ENCODE results near the gene ZNF511. TPM values are rescaled to one million over a fixed set of nuclear protein-coding genes. Genes with fewer than 3 reads are reported as not detected.

ZNF511 gene
- polyA plus RNA-seq, 1 donor from 2014 or later: 17.6 TPM

DNA sequence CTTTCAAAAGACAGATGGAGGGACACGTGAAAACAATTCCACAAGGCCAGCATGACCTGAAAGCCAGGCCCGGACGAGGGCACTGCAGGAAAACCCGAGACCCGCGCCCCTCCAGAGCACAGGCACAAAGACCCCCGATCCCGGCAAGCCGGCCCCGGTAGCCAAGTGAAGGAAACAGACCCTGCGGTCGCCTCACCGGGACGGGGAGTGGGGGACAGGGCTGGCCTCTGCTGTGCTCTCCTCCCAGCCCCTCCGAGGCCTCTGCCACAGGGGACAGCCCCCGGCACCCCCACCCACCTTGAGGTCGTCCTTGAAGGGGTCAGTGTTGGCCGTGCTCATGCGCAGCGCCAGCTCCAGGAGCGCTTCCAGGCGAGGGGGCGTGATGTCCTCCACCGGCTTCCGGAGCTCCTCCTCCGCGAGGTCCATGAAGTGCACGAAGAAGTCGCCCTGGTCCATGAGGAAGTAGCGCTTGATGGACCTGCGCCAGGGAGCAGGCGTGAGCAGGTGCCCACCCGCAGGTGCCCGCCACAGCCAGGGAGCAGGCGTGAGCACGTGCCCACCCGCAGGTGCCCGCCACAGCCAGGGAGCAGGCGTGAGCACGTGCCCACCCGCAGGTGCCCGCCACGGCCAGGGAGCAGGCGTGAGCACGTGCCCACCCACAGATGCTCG is 20.7 kb upstream of the ZNF511 start:
- TF ChIP-seq, protein P1, sequence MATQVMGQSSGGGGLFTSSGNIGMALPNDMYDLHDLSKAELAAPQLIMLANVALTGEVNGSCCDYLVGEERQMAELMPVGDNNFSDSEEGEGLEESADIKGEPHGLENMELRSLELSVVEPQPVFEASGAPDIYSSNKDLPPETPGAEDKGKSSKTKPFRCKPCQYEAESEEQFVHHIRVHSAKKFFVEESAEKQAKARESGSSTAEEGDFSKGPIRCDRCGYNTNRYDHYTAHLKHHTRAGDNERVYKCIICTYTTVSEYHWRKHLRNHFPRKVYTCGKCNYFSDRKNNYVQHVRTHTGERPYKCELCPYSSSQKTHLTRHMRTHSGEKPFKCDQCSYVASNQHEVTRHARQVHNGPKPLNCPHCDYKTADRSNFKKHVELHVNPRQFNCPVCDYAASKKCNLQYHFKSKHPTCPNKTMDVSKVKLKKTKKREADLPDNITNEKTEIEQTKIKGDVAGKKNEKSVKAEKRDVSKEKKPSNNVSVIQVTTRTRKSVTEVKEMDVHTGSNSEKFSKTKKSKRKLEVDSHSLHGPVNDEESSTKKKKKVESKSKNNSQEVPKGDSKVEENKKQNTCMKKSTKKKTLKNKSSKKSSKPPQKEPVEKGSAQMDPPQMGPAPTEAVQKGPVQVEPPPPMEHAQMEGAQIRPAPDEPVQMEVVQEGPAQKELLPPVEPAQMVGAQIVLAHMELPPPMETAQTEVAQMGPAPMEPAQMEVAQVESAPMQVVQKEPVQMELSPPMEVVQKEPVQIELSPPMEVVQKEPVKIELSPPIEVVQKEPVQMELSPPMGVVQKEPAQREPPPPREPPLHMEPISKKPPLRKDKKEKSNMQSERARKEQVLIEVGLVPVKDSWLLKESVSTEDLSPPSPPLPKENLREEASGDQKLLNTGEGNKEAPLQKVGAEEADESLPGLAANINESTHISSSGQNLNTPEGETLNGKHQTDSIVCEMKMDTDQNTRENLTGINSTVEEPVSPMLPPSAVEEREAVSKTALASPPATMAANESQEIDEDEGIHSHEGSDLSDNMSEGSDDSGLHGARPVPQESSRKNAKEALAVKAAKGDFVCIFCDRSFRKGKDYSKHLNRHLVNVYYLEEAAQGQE (IDR thresholded peaks at IDR 0.05; ENCODE audit: borderline replicate concordance): no peak
- TF ChIP-seq MXI1 (conservative IDR thresholded peaks at IDR 0.05; ENCODE audit: poor library complexity, severe bottlenecking) (no peak), EP300 (conservative IDR thresholded peaks at IDR 0.05; ENCODE audit: poor library complexity, severe bottlenecking) (no peak), SMC3 (conservative IDR thresholded peaks at IDR 0.05; ENCODE audit: poor library complexity) (no peak), EZH2 (IDR thresholded peaks at IDR 0.05; ENCODE audit: borderline replicate concordance, insufficient read depth, low read length, poor library complexity, severe bottlenecking) (no peak)
- TF ChIP-seq, protein P2, sequence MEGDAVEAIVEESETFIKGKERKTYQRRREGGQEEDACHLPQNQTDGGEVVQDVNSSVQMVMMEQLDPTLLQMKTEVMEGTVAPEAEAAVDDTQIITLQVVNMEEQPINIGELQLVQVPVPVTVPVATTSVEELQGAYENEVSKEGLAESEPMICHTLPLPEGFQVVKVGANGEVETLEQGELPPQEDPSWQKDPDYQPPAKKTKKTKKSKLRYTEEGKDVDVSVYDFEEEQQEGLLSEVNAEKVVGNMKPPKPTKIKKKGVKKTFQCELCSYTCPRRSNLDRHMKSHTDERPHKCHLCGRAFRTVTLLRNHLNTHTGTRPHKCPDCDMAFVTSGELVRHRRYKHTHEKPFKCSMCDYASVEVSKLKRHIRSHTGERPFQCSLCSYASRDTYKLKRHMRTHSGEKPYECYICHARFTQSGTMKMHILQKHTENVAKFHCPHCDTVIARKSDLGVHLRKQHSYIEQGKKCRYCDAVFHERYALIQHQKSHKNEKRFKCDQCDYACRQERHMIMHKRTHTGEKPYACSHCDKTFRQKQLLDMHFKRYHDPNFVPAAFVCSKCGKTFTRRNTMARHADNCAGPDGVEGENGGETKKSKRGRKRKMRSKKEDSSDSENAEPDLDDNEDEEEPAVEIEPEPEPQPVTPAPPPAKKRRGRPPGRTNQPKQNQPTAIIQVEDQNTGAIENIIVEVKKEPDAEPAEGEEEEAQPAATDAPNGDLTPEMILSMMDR (IDR thresholded peaks at IDR 0.05; ENCODE audit: poor library complexity, severe bottlenecking): no peak
- H2AFZ ChIP-seq (ENCODE audit: low read depth, low read length): no peak overlapping the region
- H3K9me2 ChIP-seq (ENCODE audit: insufficient read depth, low read length): no peaks in the 10 kb centered on the region
- H3F3A ChIP-seq (ENCODE audit: insufficient read depth, low read length, poor library complexity, severe bottlenecking): no peaks in the 10 kb centered on the region
- no peaks in the 10 kb centered on the region for H3K79me2 ChIP-seq (replicated peaks; ENCODE audit: insufficient read depth, low read length)
- H3K36me3 ChIP-seq (ENCODE audit: insufficient read depth, low read length): no peaks in the 10 kb centered on the region
- H4K20me1 ChIP-seq (ENCODE audit: insufficient read depth): no peaks in the 10 kb centered on the region
- no peak overlapping the region for H3K9ac ChIP-seq (ENCODE audit: low read length)
- H3K27me3 ChIP-seq (ENCODE audit: insufficient read depth, low read depth, low read length): no peaks in the 10 kb centered on the region
- H3K4me2 ChIP-seq (ENCODE audit: low read length): no peak overlapping the region
- H3K27ac ChIP-seq (ENCODE audit: low read length): no peak overlapping the region
- H3K4me3 ChIP-seq (ENCODE audit: low read length): no peak overlapping the region
- no peaks in the 10 kb centered on the region for H3K9me3 ChIP-seq (ENCODE audit: low read length)

DNA sequence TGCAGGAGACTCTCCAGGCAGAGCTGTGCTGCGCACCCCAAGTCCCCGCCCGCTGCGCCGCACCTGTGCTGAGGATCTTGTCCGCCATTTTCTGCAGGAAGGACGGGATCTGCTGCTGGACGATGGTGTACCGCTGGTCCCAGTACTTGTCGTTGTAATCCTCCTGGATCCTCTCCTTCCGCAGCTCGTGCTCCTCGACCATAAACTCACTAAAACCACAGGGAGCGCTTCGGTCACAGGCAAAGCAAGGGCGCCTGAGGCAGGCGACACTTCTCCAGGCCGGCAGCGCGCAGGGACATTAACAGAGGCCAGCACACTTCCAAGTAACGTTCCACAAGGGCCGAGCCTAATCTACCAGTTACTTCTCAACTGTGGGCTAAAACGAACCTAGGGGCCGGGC is 19.0 kb upstream of the ZNF511 start:
- no peaks in the 10 kb centered on the region for H3K79me2 ChIP-seq (replicated peaks; ENCODE audit: insufficient read depth, low read length)
- no peaks in the 10 kb centered on the region for H3K9me2 ChIP-seq (ENCODE audit: insufficient read depth, low read length)
- no peak overlapping the region for H3K4me3 ChIP-seq (ENCODE audit: low read length)
- no peaks in the 10 kb centered on the region for H4K20me1 ChIP-seq (ENCODE audit: insufficient read depth)
- H3K9me3 ChIP-seq (ENCODE audit: low read length): no peaks in the 10 kb centered on the region
- H3K27me3 ChIP-seq (ENCODE audit: insufficient read depth, low read depth, low read length): no peaks in the 10 kb centered on the region
- H3K27ac ChIP-seq (ENCODE audit: low read length): no peak overlapping the region
- no peaks in the 10 kb centered on the region for H3K36me3 ChIP-seq (ENCODE audit: insufficient read depth, low read length)
- no peak overlapping the region for H2AFZ ChIP-seq (ENCODE audit: low read depth, low read length)
- no peak overlapping the region for H3K4me2 ChIP-seq (ENCODE audit: low read length)
- TF ChIP-seq SMC3 (conservative IDR thresholded peaks at IDR 0.05; ENCODE audit: poor library complexity) (no peak), POLR2AphosphoS5 (IDR thresholded peaks at IDR 0.05) (no peak), RAD21 (conservative IDR thresholded peaks at IDR 0.05) (no peak), TAF1 (IDR thresholded peaks at IDR 0.05; ENCODE audit: low read depth) (no peak), EP300 (conservative IDR thresholded peaks at IDR 0.05; ENCODE audit: poor library complexity, severe bottlenecking) (no peak), MXI1 (conservative IDR thresholded peaks at IDR 0.05; ENCODE audit: poor library complexity, severe bottlenecking) (no peak)
- TF ChIP-seq, protein P2 (IDR thresholded peaks at IDR 0.05; ENCODE audit: poor library complexity, severe bottlenecking): no peak
- TF ChIP-seq, protein P1 (IDR thresholded peaks at IDR 0.05; ENCODE audit: borderline replicate concordance): no peak
- no peak overlapping the region for H3K9ac ChIP-seq (ENCODE audit: low read length)
- H3F3A ChIP-seq (ENCODE audit: insufficient read depth, low read length, poor library complexity, severe bottlenecking): no peaks in the 10 kb centered on the region

All from neural cell (in vitro differentiated cells).